Head of caudate nucleus (tissue), 42 donors: ENCODE data around the gene CCDC183.
"Not testable (repeated sequence)": the region's sequence is repeated elsewhere in the genome, so short reads cannot be mapped to it uniquely, and the experiment has no call there.

Experiments used
- DNase-seq, 42 donors: peaks; one replicate each; pipeline versions ENCODE4 v3.0.0 to v3.0.0-alpha.2; 2020 to 2021; ENCODE audit warnings: mixed read lengths in 7 of 42
- intact Hi-C: fragments of 100-400 bp; cut with DNase I; formaldehyde crosslinking; loops from one replicate; pipeline ENCODE4 v1.15.0; 2022

The CCDC183 gene

GRCh38 chr9:136840140-136840876 is 44.2 kb downstream of the CCDC183 start:
- intact Hi-C loops, result no loop called here
- peak in 7 of 42 donors; percentile 34 to 61 (median 45) for DNase-seq

GRCh38 chr9:136840877-136841645 is 44.9 kb downstream of the CCDC183 start:
- intact Hi-C loops, result no loop called here
- peak; percentile 68 to 95 (median 87) for DNase-seq

GRCh38 chr9:136841646-136842379 is 45.7 kb downstream of the CCDC183 start:
- intact Hi-C loops, result not testable (repeated sequence)
- DNase-seq, result peak in 2 of 42 donors; percentile 18 to 20

- intact Hi-C loops, result not testable (repeated sequence)
These were observed 46.3 kb downstream of the CCDC183 start, which contains the start of gene AJM1 for GRCh38 chr9:136842380-136842948. Gene AJM1 (plus strand): TSS chr9:136842478. CDS start chr9:136844415, 1,937 bp downstream.

GRCh38 chr9:136843159-136843800 is 47.1 kb downstream of the CCDC183 start:
- DNase-seq, result peak in 22 of 42 donors; percentile 24 to 68 (median 46)

More at GRCh38 chr9:136842380-136842948, 46.3 kb downstream of the CCDC183 start, which contains the start of gene AJM1:
- DNase-seq, result peak; percentile 70 to 93 (median 86)

GRCh38 chr9:136843801-136844740 is 47.9 kb downstream of the CCDC183 start:
- intact Hi-C loops, result not testable (repeated sequence)
- DNase-seq, result peak in 22 of 42 donors; percentile 27 to 80 (median 56)

More at GRCh38 chr9:136843159-136843800, 47.1 kb downstream of the CCDC183 start:
- intact Hi-C loops, result not testable (repeated sequence)

GRCh38 chr9:136844761-136845464 is 48.8 kb downstream of the CCDC183 start:
- intact Hi-C loops, result loop anchor here (5.0 kb wide), 1 partner anchor 38 kb away; the partner anchor contains the start of gene RABL6
- no peak for DNase-seq

- intact Hi-C loops, result loop anchor here (5.0 kb wide), 1 partner anchor 38 kb away; the partner anchor contains the start of gene RABL6
- no peak for DNase-seq
These were observed 49.5 kb downstream of the CCDC183 start for GRCh38 chr9:136845465-136846260.

GRCh38 chr9:136846376-136847087 is 50.4 kb downstream of the CCDC183 start:
- peak in 7 of 42 donors; percentile 30 to 61 (median 46) for DNase-seq
- intact Hi-C loops, result loop anchor here (5.0 kb wide), 1 partner anchor 39 kb away; the partner anchor contains the start of gene RABL6

GRCh38 chr9:136847088-136847825 is 51.1 kb downstream of the CCDC183 start:
- no peak for DNase-seq
- intact Hi-C loops, result loop anchor here (5.0 kb wide), 1 partner anchor 40 kb away; the partner anchor contains the start of gene RABL6

GRCh38 chr9:136847826-136848392 is 51.8 kb downstream of the CCDC183 start:
- intact Hi-C loops, result loop anchor here (5.0 kb wide), 1 partner anchor 41 kb away; the partner anchor contains the start of gene RABL6
- DNase-seq, result peak in 17 of 42 donors; percentile 27 to 73 (median 52)

GRCh38 chr9:136848393-136849037 is 52.4 kb downstream of the CCDC183 start:
- DNase-seq, result peak in 6 of 42 donors; percentile 31 to 69 (median 52)
- intact Hi-C loops, result loop anchor here (5.0 kb wide), 1 partner anchor 41 kb away; the partner anchor contains the start of gene RABL6
